ENCODE data around the gene ANKRD31.
"Not testable (repeated sequence)": the region's sequence is repeated elsewhere in the genome, so short reads cannot be mapped to it uniquely, and the experiment has no call there.

The ANKRD31 gene

DNA sequence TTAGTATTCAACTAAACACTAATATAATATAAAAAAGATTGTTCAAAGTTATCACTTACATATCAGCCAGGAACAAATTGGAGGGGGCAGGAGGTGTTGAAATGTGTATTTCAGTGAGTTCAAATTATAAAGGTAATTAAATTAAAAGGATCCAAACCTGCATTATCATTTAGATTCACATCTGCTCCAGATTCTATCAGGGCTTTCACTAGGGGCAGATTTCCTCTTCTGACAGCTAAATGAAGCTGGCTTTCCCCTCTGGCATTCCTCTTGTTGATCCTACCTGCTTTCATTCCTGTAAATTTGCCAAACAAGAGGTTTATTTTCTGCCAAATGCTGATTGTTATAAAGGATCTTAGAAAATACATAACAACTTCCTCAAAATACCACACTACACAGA lies 98.0 kb downstream of the ANKRD31 start:
- no peak for DNase-seq

- no peak for DNase-seq
These were observed 105.8 kb downstream of the ANKRD31 start for GRCh38 chr5:75130818-75131349.

GRCh38 chr5:75116856-75117255 lies 119.8 kb downstream of the ANKRD31 start:
- no peak for DNase-seq

DNA sequence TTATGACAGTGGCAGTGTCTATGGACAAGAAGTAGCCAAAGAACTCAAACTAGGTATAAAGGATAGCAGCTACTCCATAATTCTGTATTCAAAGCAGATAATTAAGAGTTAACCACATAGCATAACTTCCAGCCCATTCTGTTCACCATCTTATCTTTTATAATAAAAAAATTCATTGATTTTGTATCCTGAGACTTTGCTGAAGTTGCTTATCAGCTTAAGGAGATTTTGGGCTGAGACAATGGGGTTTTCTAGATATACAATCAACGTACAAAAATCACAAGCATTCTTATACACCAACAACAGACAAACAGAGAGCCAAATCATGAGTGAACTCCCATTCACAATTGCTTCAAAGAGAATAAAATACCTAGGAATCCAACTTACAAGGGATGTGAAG lies 122.4 kb downstream of the ANKRD31 start:
- not testable (repeated sequence) for DNase-seq

DNA sequence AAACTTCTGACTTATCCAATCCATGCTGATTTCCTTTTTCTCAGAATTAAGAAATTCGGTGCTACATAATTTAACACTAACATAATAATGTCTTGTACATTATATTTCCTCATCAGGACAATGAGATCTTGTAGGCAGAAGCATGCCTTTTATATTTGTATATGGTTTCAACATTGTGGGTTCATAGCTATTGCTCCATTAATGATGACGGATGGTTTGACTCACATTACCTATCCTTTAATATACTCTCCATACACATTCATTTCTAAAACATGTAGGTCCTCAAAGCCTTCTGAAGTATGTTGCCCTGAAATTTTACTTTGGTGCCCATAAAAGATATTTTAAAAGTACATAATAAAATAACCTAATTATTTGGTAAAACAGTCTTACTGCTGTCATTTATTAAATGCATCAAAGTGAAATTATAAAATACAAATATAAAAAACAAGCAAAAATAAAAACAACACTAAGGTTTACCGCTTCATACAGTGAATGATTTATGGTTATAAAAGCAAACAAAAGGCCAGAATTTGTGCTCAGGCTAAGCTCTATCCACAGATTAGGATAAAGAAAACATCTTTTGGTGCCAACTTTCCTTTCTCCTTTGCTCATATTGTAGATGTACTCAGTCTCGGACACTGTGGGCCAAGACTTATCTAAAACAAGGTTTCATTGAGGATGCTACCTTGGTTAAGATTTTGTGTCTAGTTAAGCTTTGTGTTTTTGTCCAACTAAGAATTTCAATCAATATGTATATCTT lies 123.1 kb downstream of the ANKRD31 start:
- DNase-seq = no peak

DNA sequence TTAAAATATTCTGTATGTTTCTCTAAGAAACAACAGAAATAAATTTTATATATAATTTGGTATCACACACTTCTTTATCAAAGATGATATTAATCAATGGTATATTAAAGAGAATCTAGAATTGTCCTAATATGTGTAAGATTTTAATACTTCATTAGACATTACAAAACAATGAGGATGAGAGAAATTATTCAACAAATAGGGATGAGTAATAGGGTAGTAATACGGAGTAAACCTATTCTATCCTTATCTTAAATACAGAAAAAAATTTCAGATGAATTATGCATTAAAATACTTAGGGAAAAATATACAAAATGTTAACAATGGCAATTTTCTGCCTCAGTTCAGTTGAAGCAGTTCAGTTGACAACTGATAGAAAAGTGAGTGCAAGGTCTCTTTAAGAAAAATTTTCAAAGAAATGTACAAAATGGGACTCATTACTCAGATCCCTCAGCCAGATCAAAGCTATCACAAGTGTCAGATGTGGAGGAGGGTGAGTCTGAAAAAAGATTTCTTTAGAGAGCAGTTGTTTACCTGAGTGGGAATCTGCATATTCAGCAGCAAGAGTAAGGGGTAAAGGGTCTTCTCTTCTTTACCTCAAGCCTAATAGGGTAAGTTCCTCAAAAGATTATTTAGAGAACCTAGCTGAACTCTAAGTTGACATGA lies 127.6 kb downstream of the ANKRD31 start:
- DNase-seq = no peak

GRCh38 chr5:75108515-75108914 lies 128.2 kb downstream of the ANKRD31 start:
- no peak for DNase-seq

DNA sequence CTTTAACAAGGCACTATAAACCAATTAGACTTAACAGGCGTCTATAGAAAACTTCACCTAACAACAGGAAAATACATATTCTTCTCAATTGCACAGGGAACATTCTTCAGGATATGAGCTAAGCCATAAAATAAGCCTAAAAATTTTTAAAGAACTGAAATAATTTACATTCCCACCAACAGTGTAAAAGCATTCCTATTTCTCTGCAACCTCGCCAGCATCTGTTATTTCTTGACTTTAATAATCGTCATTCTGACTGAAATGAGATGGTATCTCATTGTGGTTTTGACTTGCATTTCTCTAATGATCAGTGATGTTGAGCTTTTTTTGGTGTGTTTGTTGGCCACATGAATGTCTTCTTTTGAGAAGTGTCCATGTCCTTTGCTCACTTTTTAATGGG lies 140.7 kb downstream of the ANKRD31 start:
- not testable (repeated sequence) for DNase-seq

DNA sequence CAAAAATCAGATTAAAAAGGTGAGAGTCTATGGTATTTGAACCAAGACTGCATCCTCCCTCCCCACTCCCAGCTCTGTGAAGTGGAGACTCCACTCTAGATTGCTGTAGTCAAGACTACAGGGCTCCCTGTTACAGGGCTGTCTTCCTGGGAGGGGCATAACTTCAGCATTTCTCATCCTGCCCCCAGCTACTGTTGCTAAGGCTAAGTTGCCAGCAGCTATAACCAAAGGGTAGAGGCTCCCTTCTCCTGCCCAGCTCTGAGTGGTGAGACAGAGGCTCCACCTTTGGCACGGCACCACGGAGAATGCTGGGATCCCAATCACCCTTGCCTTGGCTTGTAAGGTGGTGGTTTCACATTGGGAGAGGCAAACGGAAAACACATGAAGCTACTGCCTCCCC lies 145.1 kb downstream of the ANKRD31 start:
- DNase-seq = no peak

GRCh38 chr5:75089662-75090061 lies 147.0 kb downstream of the ANKRD31 start:
- no peak for DNase-seq

DNA sequence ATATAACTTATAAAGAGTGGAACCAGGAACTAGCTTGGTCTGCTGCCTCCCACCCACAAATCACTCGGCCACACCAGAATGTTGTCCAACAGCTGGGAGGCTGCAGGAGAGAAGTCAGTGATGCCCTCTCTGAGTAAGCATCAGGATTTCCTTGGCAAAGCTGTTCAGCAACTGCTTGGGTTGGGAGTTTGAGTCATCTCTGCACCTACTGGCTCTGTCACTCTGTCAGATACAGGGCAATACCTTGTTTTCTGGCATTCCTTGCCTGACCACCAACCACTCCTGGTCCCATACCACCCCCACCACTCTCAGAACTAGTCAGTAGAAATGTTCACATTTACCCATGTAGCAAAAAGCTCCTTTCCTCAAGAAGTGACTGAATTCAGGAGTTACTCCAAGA lies 147.5 kb downstream of the ANKRD31 start:
- DNase-seq = no peak

GRCh38 chr5:75088648-75089047 lies 148.0 kb downstream of the ANKRD31 start:
- DNase-seq = no peak

- no peak for DNase-seq
These were observed 155.2 kb downstream of the ANKRD31 start for GRCh38 chr5:75081510-75081909.

GRCh38 chr5:75079346-75079745 lies 157.3 kb downstream of the ANKRD31 start:
- DNase-seq = not testable (repeated sequence)

GRCh38 chr5:75078027-75078426 lies 158.7 kb downstream of the ANKRD31 start:
- DNase-seq = no peak

DNA sequence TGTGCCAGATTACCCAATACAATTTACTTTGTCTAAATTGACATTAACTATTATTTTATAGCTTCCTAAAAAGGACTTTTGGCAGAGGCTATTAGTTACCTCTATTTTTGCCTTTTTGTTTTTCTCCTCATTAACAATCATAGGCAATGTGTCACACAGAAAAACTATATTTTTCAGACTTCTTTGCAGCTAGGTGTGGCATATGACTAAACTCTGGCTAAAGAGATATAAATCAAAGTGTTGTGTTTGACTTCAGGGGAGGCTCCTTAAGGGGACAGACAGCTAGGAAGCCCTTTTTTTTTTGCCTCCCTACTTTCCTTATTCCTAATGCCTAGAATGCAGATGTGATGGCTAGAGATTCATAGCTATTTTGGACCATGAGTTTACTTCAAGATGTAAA lies 164.6 kb downstream of the ANKRD31 start:
- DNase-seq = no peak

DNA sequence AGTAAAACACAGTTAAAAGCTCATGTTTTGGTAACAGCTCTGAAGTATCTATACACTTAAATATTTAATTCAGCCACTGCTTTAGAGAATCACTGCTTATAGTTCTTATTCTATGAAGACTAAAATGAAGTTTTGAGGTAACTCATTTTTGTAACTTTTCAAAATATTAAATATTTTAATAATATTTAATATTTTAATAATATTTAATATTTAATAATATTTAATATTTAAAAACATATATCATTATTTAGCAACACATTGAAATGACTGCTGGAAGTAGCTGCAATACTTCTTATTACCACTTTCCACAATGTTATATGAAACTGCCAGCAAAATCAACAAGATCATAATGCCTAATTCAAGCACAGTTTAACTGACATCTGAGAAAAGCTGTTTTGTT lies 165.6 kb downstream of the ANKRD31 start:
- no peak for DNase-seq

DNA sequence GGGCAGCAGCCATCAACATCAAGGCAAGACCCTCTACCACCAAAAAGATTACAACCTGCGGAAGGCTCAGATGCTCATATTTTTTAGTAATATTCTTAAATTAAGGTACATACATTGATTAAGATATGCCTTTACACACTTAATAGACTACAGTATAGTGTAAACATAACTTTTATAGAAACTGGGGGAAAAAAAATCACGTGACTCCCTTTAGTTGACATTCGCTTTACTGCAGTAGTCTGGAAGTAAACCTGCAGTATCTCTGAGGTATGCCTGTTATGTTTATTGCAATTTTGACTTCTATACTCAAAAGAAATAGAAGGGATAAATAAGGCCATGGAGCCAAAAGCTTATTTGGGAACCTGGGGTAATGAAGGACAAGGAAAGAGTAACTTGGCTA lies 169.2 kb downstream of the ANKRD31 start:
- no peak for DNase-seq

- DNase-seq = no peak
These were observed 173.7 kb downstream of the ANKRD31 start for GRCh38 chr5:75062925-75063531.

DNA sequence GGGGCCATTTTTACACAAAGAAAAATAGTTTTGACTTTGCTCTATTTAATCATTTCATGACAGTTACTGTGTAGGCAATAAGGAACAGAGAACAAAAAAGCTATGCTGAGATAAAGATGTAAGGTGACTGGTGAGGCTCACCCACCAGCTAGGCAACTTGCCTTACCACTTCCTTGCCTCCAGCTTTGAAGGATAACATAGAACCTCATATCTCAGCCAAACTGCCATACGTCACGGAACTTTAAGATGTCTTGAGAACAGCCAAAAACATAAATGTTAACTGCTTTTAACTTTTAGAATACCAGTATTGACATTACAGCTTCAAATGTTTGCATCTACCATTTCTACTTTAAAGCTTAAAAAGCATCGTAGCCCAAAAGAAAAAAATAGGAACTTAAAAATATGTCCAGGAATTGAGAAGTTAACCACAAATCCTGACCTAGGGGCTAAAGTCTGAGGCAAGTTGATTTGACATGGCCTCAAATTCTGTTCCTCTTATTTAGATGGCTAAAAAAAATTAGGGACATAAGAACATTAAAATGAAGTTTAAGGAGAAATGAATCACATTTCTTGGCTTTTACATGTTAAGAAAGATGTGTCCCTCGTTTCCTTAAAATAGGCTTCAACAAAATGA lies 176.6 kb downstream of the ANKRD31 start:
- DNase-seq = no peak

GRCh38 chr5:75058986-75059535 lies 177.6 kb downstream of the ANKRD31 start:
- no peak for DNase-seq

DNA sequence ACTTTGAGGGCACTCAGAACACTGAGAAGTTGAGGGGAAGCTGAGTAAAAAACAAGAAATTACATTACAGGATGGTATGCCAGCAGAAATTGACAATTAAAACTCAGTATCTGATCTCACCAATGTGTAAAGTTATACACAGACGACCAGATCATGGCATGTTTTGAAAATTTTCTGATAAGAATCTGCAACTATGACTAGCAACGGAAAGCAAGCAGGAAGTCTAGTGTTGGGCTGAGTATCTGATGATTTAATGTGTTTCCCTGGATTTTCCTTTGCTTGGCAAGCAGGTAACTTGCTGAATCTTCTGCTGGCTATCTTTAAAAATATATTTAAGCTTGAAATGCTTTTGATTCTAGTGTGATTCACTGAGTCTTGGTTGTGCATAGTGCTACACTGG lies 179.1 kb downstream of the ANKRD31 start:
- DNase-seq = no peak

GRCh38 chr5:75055727-75056144 lies 180.9 kb downstream of the ANKRD31 start:
- DNase-seq = no peak

All from NCI-H1417 treated with DMSO at 0.1 percent for 48 hours (cell line).